Measurements from ENCODE around the gene C1QTNF8. TPM values are rescaled to one million over a fixed set of nuclear protein-coding genes. Genes with fewer than 3 reads are reported as not detected.

C1QTNF8 gene
- total RNA-seq, 1 experiment from 2014 or later = 0.27 TPM

GRCh38 chr16:1073566-1074378, 22.3 kb downstream of the C1QTNF8 start:
- H2AFZ ChIP-seq (ENCODE audit: low read depth, low read length, poor library complexity, severe bottlenecking) = no peak overlapping the region
- no peaks in the 10 kb centered on the region for H3K36me3 ChIP-seq (ENCODE audit: control insufficient read depth in 1 of 2, insufficient read depth in 2 of 2, low read length in 2 of 2)
- DNase-seq (ENCODE audit: low read depth, low spot score) (no peak), ATAC-seq (peak; percentile 41)
- CTCF ChIA-PET = interaction anchor here (0.8 to 1.0 kb wide), 2 partner anchors 17 to 29 kb away, joined by 3 to 4 read pairs; no protein-coding TSS in a partner anchor
- TF ChIP-seq CBX3 (IDR thresholded peaks at IDR 0.05; ENCODE audit: low read depth) (no peak), JUND (IDR thresholded peaks at IDR 0.05) (no peak), CEBPB (IDR thresholded peaks at IDR 0.05; ENCODE audit: low read depth) (no peak), CTCF (IDR thresholded peaks at IDR 0.05 in 2 of 3, conservative IDR thresholded peaks at IDR 0.05 in 1 of 3; ENCODE audit: borderline replicate concordance in 1 of 3, insufficient read depth in 1 of 3, low read depth in 2 of 3, low read length in 2 of 3) (peak in 2 of 3 experiments; percentile 54 to 62; a peak in 4 of 6 replicates), ELF1 (IDR thresholded peaks at IDR 0.05; ENCODE audit: borderline replicate concordance, low read depth) (no peak), RAD21 (IDR thresholded peaks at IDR 0.05; ENCODE audit: low read depth) (no peak)
- H4K20me1 ChIP-seq (ENCODE audit: insufficient read depth) = no peaks in the 10 kb centered on the region
- H3K27me3 ChIP-seq (ENCODE audit: insufficient read depth, low read length) = no peaks in the 10 kb centered on the region
- no peaks in the 10 kb centered on the region for H3K9me2 ChIP-seq (ENCODE audit: insufficient read depth)
- intact Hi-C loops (cut with micrococcal nuclease) = no loop called here
- no TSS peak for BruUV-seq (replicated peaks)
- H3K4me3 ChIP-seq (replicated peaks in 1 of 2; ENCODE audit: low read depth in 1 of 2, low read length in 2 of 2) = peak overlapping the region; percentile 41 to 55; a peak in 3 of 4 replicates
- H3K27ac ChIP-seq (ENCODE audit: low read depth, low read length) = peak overlapping the region; percentile 43; the same call in 1 of the 2 replicates
- H3K79me2 ChIP-seq (ENCODE audit: insufficient read depth, low read length) = no peaks in the 10 kb centered on the region
- no peaks in the 10 kb centered on the region for H3K9me3 ChIP-seq (ENCODE audit: control insufficient read depth in 1 of 2, insufficient read depth in 1 of 2, low read depth in 1 of 2, low read length in 2 of 2)
- RAD21 ChIA-PET (ENCODE audit: low non-redundant PET in 1 of 2, low total read pairs in 2 of 2, uncharacterized antibody in 2 of 2, unreplicated experiment in 2 of 2) = no interaction called here
- H3K4me2 ChIP-seq (ENCODE audit: low read length) = peak overlapping the region; percentile 83
- no peak overlapping the region; the same call in 1 of the 2 replicates for H3K9ac ChIP-seq (ENCODE audit: low read length)
- POLR2A ChIA-PET = no interaction called here
- H3K4me1 ChIP-seq (ENCODE audit: control insufficient read depth in 1 of 2, insufficient read depth in 2 of 2, low read length in 2 of 2) = peaks cover 36 to 44% of the 10 kb centered on the region in 2 experiments

- RAD21 ChIA-PET (ENCODE audit: low non-redundant PET in 1 of 2, low total read pairs in 2 of 2, uncharacterized antibody in 2 of 2, unreplicated experiment in 2 of 2) = no interaction called here
- TF ChIP-seq CEBPB (IDR thresholded peaks at IDR 0.05; ENCODE audit: low read depth) (no peak), EZH2 (IDR thresholded peaks at IDR 0.05) (no peak), EGR1 (IDR thresholded peaks at IDR 0.05; ENCODE audit: low read depth) (no peak), MAX (IDR thresholded peaks at IDR 0.05) (no peak)
- H3K4me2 ChIP-seq (ENCODE audit: low read length) = peak overlapping the region; percentile 83
Measured at GRCh38 chr16:1073262-1073558, 22.8 kb downstream of the C1QTNF8 start.

More at GRCh38 chr16:1073262-1073558, 22.8 kb downstream of the C1QTNF8 start:
- DNase-seq (ENCODE audit: low read depth, low spot score) = no peak
- intact Hi-C loops (cut with micrococcal nuclease) = no loop called here
- Histone ChIP-seq H2AFZ (ENCODE audit: low read depth, low read length, poor library complexity, severe bottlenecking) (no peak overlapping the region), H3K9me3 (ENCODE audit: control insufficient read depth in 1 of 2, insufficient read depth in 1 of 2, low read depth in 1 of 2, low read length in 2 of 2) (no peaks in the 10 kb centered on the region), H3K27ac (ENCODE audit: low read depth, low read length) (peak overlapping the region; percentile 19; the same call in 1 of the 2 replicates), H3K9me2 (ENCODE audit: insufficient read depth) (no peaks in the 10 kb centered on the region), H4K20me1 (ENCODE audit: insufficient read depth) (no peaks in the 10 kb centered on the region), H3K36me3 (ENCODE audit: control insufficient read depth in 1 of 2, insufficient read depth in 2 of 2, low read length in 2 of 2) (no peaks in the 10 kb centered on the region), H3K9ac (ENCODE audit: low read length) (peak overlapping the region; percentile 58), H3K27me3 (ENCODE audit: insufficient read depth, low read length) (no peaks in the 10 kb centered on the region), H3K4me3 (replicated peaks in 1 of 2; ENCODE audit: low read depth in 1 of 2, low read length in 2 of 2) (peak overlapping the region; percentile 41 to 55), H3K79me2 (ENCODE audit: insufficient read depth, low read length) (no peaks in the 10 kb centered on the region), H3K4me1 (ENCODE audit: control insufficient read depth in 1 of 2, insufficient read depth in 2 of 2, low read length in 2 of 2) (peaks cover 33 to 38% of the 10 kb centered on the region in 2 experiments)
- no TSS peak for BruUV-seq (replicated peaks)
- ChIA-PET POLR2A (no interaction called here), CTCF (interaction anchor here (0.8 kb wide), 1 partner anchor 30 kb away, joined by 3 read pairs; no protein-coding TSS in a partner anchor)
- no peak for ATAC-seq
